Measurements from ENCODE around the gene GPSM1.
"Not testable (repeated sequence)": the region's sequence is repeated elsewhere in the genome, so short reads cannot be mapped to it uniquely, and the experiment has no call there.

The GPSM1 gene

DNA sequence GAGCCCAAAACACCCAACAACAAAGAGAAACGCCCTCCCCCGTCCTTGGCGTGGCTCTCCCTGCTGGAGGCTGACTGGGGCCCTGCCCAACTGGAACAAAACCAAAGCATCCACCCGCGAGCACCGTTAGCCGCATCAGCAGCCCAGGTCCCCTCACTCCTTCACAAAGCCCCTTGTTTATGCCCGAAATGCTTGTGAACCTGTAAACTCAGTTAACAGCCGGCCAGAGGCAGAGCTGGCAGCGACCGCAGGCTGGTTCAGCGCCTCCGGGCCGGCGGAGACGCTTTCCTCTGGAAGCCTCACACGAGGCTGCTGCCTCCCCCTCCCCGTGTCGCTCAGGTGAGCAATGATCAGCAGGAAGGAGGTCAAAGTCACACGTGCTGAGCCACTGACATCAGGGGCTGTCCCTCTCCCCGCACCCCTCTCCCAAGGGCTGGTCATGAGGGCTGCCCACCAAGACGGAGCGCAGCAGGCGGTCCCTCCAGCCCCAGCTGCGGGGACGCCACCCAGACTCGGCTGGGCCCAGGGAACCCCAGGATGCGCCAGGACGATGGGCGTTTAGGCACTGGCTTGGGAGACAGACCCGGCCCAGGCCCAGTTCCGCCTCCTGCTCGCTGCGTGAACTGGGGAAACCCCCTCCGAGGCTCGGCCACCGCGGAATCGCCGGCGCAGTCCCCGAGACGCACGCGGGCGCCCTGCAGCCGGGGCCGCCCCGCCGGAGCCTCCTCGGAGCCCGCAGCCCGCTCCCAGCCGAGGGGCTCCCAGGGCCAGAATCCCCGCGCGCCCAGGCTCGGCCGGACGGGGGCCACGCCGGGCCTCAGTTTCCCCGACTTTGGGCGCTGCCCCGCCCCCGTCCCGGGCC, 72.1 kb downstream of the GPSM1 start:
- peak in 2 of 3 experiments; percentile 51 to 62 for DNase-seq

DNA sequence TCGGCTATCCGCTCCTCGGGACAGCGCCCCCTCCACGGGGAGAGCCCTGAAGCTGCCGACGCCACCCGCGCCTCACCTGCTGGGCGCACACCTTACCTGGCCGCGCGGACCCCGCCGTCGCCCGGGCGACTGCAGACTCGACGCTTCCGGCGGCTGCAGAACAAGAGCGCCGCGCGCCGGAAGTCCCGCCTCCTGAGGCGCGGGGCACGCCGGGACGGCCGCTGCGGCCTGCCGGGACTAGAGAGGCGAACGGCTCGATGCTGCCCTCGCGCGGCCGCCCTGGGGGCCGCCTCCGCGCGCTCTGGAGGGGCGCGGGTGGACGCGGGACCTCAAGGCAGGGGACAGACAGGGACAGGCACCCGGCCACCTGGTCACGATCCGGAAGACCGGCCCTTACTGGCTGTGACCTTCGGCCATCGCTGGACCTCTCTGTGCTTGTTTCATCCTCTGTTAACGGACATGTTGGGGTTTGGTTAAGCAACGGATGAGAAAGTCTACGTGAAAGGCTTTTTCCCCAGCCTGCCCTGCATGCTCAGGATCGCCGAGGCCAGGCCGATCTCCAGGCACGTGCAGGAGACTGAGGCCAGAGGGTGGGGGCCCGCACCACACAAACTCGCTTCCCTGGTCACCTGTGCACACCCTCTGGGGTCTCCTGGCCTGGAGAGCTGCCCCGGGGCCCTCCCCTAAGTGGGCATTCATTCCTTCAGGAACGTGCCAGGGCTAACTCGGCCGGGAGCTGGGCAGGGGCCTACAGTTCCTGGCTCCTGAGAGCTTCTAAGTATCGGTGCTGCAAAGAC, 72.9 kb downstream of the GPSM1 start, which contains the start of gene SNAPC4:
Gene SNAPC4 (minus strand): TSS at position 133 of the 797 bp plus-strand sequence. CDS start 1,742 bp downstream, outside the sequence.
- DNase-seq = peak; percentile 89 to 95 (median 94)

DNA sequence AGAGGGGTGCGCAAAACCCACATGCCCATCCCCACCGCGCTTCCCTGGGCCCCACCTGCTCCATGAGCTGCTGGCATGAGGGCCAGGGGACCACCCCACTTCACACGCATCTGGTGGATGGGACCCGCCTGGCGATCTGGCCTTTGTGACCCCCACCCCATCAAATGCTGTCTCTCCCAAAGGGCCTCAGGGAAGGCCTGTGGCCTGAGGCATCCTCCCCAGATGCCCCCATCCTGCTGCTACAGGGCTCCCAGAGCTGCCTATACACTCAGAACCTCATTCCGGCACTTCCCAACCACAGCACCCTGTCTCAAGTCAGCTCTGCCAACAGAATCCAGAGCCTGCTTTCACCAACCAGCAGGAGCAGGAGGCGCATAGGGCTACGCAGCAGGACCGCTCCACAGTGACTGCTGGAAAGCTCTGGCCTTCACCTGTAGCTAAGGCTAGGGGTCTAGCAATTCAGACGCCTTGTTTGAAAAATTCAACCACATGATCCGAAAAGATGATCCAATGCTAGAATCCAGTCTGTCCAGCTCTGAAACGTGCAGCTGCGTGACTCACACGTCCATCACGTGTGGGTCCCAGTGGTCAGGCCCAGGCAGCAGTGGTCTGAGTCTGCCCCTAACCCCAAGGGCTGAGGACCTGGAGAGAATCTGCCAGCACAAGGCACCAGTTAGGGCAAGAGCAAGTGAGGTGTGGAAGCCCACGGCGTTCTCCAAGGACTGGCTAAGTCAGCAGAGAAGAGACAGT, 74.0 kb downstream of the GPSM1 start:
- DNase-seq = no peak

DNA sequence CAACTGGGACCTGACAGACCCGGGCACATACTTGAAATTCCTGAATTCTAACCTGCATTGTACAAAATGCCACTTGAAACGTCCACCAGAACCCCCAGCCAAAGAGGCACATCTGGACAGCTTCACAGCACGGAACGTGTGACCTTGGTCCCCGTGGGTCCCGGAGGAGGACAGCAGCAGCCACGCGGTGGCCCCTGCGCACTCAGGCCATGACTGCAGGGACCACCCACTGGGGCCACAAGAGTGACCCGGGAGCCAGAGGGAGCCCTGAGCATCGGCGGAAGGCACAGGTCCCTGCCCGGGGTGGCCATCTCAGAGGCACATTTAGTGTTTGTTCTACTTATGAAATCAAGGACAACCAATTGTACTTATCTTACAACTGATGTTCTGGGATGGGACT, 74.7 kb downstream of the GPSM1 start:
- no peak for DNase-seq

DNA sequence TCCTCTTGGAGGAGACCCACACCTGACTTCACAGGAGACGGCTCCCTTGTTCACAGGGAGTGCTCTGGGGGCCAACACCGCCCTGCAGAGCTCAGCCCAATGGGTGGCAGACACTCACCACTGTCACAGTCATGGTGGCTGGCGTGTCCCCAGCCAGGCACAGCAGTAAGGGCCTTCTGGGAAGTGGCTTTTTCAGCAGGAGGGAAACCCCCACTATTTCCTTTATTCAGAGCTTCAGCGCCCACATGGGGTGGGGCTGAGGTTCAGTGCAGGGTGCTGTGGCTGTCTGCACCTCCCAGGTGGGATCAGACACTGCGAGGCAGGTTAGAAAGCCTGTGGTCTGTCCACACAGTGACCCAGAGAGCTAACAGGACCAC, 76.2 kb downstream of the GPSM1 start:
- DNase-seq = no peak

DNA sequence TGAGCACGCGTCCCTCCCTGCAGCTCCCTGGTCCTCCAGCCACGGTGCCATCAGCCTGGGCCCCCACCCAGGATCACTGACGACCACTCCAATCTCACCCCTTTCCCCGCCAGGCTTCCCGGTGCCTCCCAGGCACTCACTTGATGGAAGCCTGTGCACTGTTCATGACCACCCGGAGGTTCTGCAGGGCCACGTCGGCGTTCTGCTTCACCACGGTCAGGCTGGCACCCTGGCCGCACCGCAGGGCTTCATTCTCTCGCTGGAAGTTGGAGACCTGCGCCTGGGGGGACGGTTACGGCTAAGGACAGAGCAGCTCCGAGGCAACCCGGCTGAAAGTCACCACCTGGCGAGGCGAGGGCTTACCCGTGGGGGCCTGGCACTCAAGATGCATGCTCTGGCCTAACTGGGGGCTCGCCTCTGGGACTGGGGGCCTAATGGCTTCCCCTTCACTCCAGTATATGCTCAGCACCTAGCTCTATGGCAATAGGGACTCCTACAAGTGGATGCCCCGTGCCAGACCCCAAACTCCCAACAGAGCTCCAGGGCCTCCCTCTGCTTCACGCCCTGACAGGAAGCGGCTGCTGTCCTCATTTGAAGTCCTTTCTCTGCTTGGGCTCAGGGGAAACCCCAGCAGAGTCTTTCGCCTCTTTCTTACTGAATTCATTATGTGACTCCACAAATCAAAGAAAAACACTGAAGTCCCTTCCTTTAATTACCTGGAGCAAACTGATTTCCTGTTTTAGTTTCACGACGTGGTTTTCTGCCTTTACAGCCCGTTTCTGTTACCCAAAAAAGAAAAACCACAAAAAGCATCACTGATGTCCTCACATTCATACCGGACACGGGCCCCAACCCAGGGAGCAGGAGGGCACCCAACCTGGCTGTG, 76.8 kb downstream of the GPSM1 start:
- DNase-seq = no peak

DNA sequence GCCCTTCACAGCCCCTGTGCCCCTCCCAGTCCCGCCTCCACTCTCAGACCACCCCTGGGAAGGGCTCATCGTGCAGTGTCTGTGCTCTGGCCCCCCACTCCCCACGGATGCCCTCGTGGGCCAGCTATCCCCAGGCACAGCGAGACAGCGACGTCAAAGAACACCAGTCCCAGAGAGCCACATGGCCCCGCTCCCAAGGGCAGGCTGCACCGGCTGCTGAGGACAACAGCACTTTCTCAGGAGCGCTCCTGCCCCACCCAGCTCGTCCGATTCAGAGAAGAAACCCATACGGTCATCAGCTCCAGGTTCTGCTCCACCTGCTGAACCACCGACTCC, 77.4 kb downstream of the GPSM1 start:
- no peak for DNase-seq

DNA sequence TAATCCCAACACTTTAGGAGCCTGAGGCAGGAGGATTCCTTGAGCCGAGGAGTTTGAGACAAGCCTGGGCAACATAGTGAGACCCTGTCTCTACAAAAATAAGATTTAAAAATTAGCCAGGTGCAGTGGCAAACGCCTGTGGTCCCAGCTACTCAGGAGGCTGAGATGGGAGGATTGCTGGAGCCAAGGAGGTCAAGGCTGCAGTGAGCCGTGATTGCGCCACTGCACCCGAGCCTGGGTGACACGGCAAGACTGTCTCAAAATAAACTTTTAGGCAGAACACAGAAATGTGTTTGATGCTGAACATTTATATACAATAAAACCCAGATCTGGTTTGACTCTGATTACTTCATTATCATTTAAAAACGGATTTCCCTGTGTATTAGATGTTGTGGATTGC, 78.1 kb downstream of the GPSM1 start:
- no peak for DNase-seq

DNA sequence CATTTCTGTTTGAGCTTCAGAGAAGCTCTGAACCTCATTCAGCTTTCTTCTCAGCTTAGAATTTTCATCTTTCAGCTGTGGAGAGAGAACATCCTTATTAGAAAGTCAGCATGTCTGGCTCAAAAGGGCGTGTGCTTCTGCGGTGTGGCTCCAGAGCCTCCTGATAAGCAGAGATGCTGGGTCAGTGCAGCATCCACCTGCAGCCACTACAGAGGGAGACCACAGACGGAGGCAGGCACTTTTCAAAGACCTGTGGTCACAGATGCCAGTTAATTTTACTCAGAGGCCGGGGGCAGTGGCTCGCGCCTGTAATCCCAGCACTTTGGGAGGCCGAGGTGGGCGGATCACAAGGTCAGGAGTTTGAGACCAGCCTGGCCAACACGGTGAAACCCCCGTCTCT, 78.6 kb downstream of the GPSM1 start:
- not testable (repeated sequence) for DNase-seq

DNA sequence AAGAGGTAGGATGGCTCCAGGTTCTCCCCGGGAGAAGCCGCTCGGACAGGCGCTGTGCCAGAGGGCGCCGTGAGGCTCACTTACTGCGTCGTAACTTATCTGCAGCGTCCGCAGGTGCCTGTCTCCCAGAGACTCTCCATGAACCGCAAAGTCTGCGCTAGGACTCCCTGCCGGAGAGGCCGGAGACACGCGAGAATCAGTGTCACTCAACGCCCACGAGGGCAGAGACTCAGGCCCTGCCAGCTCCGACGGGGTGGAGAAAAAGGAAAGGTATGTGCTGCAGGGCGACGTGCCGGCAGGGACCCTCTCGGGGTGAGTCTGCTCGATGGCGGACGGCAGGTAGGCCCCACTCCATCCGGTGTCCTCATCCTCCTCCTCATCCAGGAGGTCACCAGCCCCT, 79.7 kb downstream of the GPSM1 start:
- not testable (repeated sequence) for DNase-seq

DNA sequence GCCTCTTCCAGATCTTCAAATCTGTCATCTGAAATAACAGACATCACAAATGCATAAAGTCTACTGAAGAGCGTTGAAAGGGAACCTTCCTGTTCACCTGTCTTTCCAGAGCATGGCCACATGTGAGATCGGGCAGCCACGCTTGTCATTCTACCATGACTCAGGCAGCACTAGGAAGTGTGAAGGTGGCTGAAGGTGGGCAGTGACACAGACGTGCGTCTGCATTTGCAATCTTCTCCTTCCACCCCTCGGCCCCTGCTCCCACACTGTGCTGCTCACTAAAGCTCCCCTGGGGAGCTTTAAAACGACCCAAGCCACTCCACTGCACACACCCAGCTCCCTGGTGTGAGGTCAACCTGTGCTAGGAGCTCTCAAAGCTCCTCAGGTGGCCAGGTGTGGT, 80.6 kb downstream of the GPSM1 start:
- no peak for DNase-seq

Data from NCI-H1417 (cell line).